KOPT-K1 (cell line): Measurements from ENCODE around the gene DDIAS.

Experiments
- H3K27ac ChIP-seq: fragments of 200-600 bp; sonication (generic); 2 replicates; pipeline ENCODE4 v1.5.1; 2016; ENCODE audit warnings: antibody characterized with exemption, mild to moderate bottlenecking, low read depth, low read length; ENCODE audit not compliant: poor library complexity, severe bottlenecking
- H3K36me3 ChIP-seq: fragments of 200-600 bp; sonication (generic); 2 replicates; pipeline ENCODE4 v1.5.1; 2017; ENCODE audit warnings: antibody characterized with exemption, mild to moderate bottlenecking, low read length, moderate library complexity; ENCODE audit not compliant: insufficient read depth
- H3K9me3 ChIP-seq: fragments of 200-600 bp; sonication (generic); 2 replicates; pipeline ENCODE4 v1.5.1; 2017; ENCODE audit warnings: antibody characterized with exemption, low read length, mild to moderate bottlenecking; ENCODE audit not compliant: insufficient read depth, poor library complexity, severe bottlenecking

The DDIAS gene

GRCh38 chr11:82980947-82981346 is 79.4 kb downstream of the DDIAS start:
- Histone ChIP-seq H3K9me3 (no peaks in the 10 kb centered on the region), H3K36me3 (no peaks in the 10 kb centered on the region), H3K27ac (no peak overlapping the region)

- H3K9me3 ChIP-seq, result no peaks in the 10 kb centered on the region
- no peak overlapping the region for H3K27ac ChIP-seq
- H3K36me3 ChIP-seq, result no peaks in the 10 kb centered on the region
These were observed 80.3 kb downstream of the DDIAS start for GRCh38 chr11:82981852-82982251.
